ENCODE results near the gene CDH4. TPM values are rescaled to one million over a fixed set of nuclear protein-coding genes. Genes with fewer than 3 reads are reported as not detected.

CDH4 gene
- total RNA-seq, 1 experiment from 2014 or later: 5.3 TPM

DNA sequence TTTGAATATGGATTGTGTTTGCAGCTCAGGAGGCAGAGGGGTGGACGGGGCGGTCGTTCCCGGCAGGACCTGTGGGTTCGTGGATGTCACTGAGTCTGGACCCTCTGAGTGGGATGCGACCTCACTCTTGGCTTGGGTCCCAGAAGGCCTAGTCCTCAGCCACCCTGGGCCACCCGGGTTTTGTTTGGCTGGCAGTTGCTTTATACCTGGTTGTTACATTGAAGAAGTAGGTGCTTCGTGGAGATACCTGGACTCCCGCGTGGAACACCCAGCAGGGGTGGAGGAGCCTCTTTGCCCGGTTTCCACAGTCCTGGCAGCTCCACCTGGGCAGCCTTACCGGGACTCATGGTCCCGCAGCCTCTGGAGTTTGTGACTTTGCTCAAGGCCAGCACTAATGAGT is 408.5 kb downstream of the CDH4 start (continued):
- TF ChIP-seq, protein P1, sequence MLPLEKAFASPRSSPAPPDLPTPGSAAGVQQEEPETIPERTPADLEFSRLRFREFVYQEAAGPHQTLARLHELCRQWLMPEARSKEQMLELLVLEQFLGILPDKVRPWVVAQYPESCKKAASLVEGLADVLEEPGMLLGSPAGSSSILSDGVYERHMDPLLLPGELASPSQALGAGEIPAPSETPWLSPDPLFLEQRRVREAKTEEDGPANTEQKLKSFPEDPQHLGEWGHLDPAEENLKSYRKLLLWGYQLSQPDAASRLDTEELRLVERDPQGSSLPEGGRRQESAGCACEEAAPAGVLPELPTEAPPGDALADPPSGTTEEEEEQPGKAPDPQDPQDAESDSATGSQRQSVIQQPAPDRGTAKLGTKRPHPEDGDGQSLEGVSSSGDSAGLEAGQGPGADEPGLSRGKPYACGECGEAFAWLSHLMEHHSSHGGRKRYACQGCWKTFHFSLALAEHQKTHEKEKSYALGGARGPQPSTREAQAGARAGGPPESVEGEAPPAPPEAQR (CRISPR knock-in tag; IDR thresholded peaks at IDR 0.05): no peak
- TF ChIP-seq, protein P2, sequence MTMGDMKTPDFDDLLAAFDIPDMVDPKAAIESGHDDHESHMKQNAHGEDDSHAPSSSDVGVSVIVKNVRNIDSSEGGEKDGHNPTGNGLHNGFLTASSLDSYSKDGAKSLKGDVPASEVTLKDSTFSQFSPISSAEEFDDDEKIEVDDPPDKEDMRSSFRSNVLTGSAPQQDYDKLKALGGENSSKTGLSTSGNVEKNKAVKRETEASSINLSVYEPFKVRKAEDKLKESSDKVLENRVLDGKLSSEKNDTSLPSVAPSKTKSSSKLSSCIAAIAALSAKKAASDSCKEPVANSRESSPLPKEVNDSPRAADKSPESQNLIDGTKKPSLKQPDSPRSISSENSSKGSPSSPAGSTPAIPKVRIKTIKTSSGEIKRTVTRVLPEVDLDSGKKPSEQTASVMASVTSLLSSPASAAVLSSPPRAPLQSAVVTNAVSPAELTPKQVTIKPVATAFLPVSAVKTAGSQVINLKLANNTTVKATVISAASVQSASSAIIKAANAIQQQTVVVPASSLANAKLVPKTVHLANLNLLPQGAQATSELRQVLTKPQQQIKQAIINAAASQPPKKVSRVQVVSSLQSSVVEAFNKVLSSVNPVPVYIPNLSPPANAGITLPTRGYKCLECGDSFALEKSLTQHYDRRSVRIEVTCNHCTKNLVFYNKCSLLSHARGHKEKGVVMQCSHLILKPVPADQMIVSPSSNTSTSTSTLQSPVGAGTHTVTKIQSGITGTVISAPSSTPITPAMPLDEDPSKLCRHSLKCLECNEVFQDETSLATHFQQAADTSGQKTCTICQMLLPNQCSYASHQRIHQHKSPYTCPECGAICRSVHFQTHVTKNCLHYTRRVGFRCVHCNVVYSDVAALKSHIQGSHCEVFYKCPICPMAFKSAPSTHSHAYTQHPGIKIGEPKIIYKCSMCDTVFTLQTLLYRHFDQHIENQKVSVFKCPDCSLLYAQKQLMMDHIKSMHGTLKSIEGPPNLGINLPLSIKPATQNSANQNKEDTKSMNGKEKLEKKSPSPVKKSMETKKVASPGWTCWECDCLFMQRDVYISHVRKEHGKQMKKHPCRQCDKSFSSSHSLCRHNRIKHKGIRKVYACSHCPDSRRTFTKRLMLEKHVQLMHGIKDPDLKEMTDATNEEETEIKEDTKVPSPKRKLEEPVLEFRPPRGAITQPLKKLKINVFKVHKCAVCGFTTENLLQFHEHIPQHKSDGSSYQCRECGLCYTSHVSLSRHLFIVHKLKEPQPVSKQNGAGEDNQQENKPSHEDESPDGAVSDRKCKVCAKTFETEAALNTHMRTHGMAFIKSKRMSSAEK (CRISPR knock-in tag; IDR thresholded peaks at IDR 0.05; ENCODE audit: borderline replicate concordance): no peak
- TF ChIP-seq SMAD4 (CRISPR knock-in tag; IDR thresholded peaks at IDR 0.05) (no peak), PRRX2 (CRISPR knock-in tag; IDR thresholded peaks at IDR 0.05) (no peak), NFYB (CRISPR knock-in tag; conservative IDR thresholded peaks at IDR 0.05; ENCODE audit: low read depth) (no peak), HMGA2 (CRISPR knock-in tag; IDR thresholded peaks at IDR 0.05) (no peak), GABPB1 (CRISPR knock-in tag; IDR thresholded peaks at IDR 0.05) (no peak), NFATC4 (CRISPR knock-in tag; IDR thresholded peaks at IDR 0.05) (no peak), ZNF263 (CRISPR knock-in tag; IDR thresholded peaks at IDR 0.05; ENCODE audit: low read depth) (no peak), FOXP1 (CRISPR knock-in tag; IDR thresholded peaks at IDR 0.05; ENCODE audit: borderline replicate concordance) (no peak)
- TF ChIP-seq, protein P3, sequence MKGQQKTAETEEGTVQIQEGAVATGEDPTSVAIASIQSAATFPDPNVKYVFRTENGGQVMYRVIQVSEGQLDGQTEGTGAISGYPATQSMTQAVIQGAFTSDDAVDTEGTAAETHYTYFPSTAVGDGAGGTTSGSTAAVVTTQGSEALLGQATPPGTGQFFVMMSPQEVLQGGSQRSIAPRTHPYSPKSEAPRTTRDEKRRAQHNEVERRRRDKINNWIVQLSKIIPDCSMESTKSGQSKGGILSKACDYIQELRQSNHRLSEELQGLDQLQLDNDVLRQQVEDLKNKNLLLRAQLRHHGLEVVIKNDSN (CRISPR knock-in tag; IDR thresholded peaks at IDR 0.05): no peak
- TF ChIP-seq, protein P4, sequence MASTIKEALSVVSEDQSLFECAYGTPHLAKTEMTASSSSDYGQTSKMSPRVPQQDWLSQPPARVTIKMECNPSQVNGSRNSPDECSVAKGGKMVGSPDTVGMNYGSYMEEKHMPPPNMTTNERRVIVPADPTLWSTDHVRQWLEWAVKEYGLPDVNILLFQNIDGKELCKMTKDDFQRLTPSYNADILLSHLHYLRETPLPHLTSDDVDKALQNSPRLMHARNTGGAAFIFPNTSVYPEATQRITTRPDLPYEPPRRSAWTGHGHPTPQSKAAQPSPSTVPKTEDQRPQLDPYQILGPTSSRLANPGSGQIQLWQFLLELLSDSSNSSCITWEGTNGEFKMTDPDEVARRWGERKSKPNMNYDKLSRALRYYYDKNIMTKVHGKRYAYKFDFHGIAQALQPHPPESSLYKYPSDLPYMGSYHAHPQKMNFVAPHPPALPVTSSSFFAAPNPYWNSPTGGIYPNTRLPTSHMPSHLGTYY (CRISPR knock-in tag; IDR thresholded peaks at IDR 0.05): no peak

DNA sequence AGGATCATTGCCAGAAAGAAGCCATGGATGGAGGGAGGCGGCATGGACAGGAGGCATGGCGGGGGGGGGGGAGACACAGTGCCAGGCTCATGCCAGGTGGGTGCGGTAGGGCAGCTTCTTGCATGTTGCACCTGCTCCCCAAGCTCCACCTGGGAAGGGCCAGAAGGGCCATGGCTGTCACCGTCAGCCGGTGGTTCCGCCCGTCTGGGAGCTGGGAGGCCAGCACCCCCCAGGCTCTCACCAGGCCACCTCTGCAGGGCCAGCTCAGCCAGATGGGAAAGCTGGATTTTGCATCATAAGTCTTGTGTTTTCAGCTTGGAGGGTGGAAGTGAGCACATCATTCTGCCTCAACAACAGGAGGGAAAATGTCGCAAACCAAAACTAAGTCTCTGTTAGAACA is 409.0 kb downstream of the CDH4 start:
- H3K4me1 Mint-ChIP-seq: no peaks in the 10 kb centered on the region
- no peaks in the 10 kb centered on the region for H3K36me3 Mint-ChIP-seq
- ATAC-seq: no peak
- H3K4me3 Mint-ChIP-seq: no peak overlapping the region
- peaks cover 17% of the 10 kb centered on the region for H3K27me3 Mint-ChIP-seq (ENCODE audit: low read depth)
- H3K9me3 Mint-ChIP-seq: no peaks in the 10 kb centered on the region
- ChIA-PET CTCF (interaction anchor here (0.6 to 0.7 kb wide), 2 partner anchors 86 to 258 kb away, joined by 3 read pairs; no protein-coding TSS in a partner anchor), POLR2A (no interaction called here)
- H3K27ac Mint-ChIP-seq: no peak overlapping the region
- no peak for DNase-seq (ENCODE audit: low spot score)
- TF ChIP-seq, protein P5, sequence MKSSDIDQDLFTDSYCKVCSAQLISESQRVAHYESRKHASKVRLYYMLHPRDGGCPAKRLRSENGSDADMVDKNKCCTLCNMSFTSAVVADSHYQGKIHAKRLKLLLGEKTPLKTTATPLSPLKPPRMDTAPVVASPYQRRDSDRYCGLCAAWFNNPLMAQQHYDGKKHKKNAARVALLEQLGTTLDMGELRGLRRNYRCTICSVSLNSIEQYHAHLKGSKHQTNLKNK (CRISPR knock-in tag; IDR thresholded peaks at IDR 0.05): no peak
- TF ChIP-seq, protein P6, sequence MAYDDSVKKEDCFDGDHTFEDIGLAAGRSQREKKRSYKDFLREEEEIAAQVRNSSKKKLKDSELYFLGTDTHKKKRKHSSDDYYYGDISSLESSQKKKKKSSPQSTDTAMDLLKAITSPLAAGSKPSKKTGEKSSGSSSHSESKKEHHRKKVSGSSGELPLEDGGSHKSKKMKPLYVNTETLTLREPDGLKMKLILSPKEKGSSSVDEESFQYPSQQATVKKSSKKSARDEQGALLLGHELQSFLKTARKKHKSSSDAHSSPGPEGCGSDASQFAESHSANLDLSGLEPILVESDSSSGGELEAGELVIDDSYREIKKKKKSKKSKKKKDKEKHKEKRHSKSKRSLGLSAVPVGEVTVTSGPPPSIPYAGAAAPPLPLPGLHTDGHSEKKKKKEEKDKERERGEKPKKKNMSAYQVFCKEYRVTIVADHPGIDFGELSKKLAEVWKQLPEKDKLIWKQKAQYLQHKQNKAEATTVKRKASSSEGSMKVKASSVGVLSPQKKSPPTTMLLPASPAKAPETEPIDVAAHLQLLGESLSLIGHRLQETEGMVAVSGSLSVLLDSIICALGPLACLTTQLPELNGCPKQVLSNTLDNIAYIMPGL (CRISPR knock-in tag; IDR thresholded peaks at IDR 0.05): no peak
- no peak for TF ChIP-seq ZNF232 (CRISPR knock-in tag; IDR thresholded peaks at IDR 0.05)
- TF ChIP-seq ZNF671 (CRISPR knock-in tag; IDR thresholded peaks at IDR 0.05): no peak
- no peak for TF ChIP-seq SP1 (CRISPR knock-in tag; conservative IDR thresholded peaks at IDR 0.05)
- TF ChIP-seq SMAD3 (CRISPR knock-in tag; IDR thresholded peaks at IDR 0.05; ENCODE audit: borderline replicate concordance): no peak
- TF ChIP-seq, protein P7, sequence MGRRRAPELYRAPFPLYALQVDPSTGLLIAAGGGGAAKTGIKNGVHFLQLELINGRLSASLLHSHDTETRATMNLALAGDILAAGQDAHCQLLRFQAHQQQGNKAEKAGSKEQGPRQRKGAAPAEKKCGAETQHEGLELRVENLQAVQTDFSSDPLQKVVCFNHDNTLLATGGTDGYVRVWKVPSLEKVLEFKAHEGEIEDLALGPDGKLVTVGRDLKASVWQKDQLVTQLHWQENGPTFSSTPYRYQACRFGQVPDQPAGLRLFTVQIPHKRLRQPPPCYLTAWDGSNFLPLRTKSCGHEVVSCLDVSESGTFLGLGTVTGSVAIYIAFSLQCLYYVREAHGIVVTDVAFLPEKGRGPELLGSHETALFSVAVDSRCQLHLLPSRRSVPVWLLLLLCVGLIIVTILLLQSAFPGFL (CRISPR knock-in tag; IDR thresholded peaks at IDR 0.05; ENCODE audit: borderline replicate concordance): no peak
- no peak for TF ChIP-seq JUN (CRISPR knock-in tag; IDR thresholded peaks at IDR 0.05)
- TF ChIP-seq NFATC4 (CRISPR knock-in tag; IDR thresholded peaks at IDR 0.05): no peak
- TF ChIP-seq, protein P8, sequence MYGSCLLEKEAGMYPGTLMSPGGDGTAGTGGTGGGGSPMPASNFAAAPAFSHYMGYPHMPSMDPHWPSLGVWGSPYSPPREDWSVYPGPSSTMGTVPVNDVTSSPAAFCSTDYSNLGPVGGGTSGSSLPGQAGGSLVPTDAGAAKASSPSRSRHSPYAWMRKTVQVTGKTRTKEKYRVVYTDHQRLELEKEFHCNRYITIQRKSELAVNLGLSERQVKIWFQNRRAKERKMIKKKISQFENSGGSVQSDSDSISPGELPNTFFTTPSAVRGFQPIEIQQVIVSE (CRISPR knock-in tag; IDR thresholded peaks at IDR 0.05; ENCODE audit: borderline replicate concordance): no peak
- TF ChIP-seq ATF1 (CRISPR knock-in tag; IDR thresholded peaks at IDR 0.05): no peak
- TF ChIP-seq, protein P9, sequence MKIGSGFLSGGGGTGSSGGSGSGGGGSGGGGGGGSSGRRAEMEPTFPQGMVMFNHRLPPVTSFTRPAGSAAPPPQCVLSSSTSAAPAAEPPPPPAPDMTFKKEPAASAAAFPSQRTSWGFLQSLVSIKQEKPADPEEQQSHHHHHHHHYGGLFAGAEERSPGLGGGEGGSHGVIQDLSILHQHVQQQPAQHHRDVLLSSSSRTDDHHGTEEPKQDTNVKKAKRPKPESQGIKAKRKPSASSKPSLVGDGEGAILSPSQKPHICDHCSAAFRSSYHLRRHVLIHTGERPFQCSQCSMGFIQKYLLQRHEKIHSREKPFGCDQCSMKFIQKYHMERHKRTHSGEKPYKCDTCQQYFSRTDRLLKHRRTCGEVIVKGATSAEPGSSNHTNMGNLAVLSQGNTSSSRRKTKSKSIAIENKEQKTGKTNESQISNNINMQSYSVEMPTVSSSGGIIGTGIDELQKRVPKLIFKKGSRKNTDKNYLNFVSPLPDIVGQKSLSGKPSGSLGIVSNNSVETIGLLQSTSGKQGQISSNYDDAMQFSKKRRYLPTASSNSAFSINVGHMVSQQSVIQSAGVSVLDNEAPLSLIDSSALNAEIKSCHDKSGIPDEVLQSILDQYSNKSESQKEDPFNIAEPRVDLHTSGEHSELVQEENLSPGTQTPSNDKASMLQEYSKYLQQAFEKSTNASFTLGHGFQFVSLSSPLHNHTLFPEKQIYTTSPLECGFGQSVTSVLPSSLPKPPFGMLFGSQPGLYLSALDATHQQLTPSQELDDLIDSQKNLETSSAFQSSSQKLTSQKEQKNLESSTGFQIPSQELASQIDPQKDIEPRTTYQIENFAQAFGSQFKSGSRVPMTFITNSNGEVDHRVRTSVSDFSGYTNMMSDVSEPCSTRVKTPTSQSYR (CRISPR knock-in tag; IDR thresholded peaks at IDR 0.05): no peak
